ES-I3 (cell line): ENCODE data around the gene REXO2.

Experiments
- H3K36me3 ChIP-seq: 2 replicates; pipeline ENCODE4 v1.6.1; 2013; ENCODE audit warnings: mild to moderate bottlenecking, low read length, control low read depth, moderate library complexity; ENCODE audit not compliant: insufficient read depth
- H3K4me1 ChIP-seq: 2 replicates; pipeline ENCODE4 v1.6.1; 2013; ENCODE audit warnings: mild to moderate bottlenecking, control low read depth, low read length; ENCODE audit not compliant: insufficient read depth
- H3K9ac ChIP-seq: 2 replicates; pipeline ENCODE4 v1.6.1; 2013; ENCODE audit warnings: low read depth, mild to moderate bottlenecking, low read length, moderate library complexity
- H3K9me3 ChIP-seq: 2 replicates; pipeline ENCODE4 v1.6.1; 2013; ENCODE audit warnings: mild to moderate bottlenecking, low read length, moderate library complexity; ENCODE audit not compliant: control insufficient read depth, insufficient read depth

The REXO2 gene

DNA sequence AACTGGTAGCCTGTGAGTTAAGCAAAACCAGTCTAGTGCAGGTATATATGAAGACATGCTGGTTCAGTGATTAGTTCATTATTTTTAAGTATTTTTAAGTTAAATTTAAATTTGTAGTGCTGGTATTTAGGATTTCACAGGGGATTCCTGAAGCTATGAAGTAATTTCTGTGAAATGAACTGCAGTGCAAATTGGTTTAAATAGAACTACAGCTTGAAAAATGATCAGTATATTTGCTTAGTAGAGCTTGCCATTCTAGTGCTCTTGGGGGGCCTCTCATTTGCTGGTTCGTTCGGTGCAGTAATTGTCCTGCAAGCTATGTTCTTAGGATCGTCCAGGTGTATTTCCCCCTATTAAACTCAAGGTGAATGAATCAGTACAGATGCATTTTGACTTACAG is 13.1 kb downstream of the REXO2 start:
- Histone ChIP-seq H3K36me3 (peaks cover 24% of the 10 kb centered on the region), H3K9me3 (no peaks in the 10 kb centered on the region), H3K9ac (no peak overlapping the region), H3K4me1 (no peaks in the 10 kb centered on the region)

- Histone ChIP-seq H3K9me3 (no peaks in the 10 kb centered on the region), H3K4me1 (no peaks in the 10 kb centered on the region), H3K36me3 (no peaks in the 10 kb centered on the region), H3K9ac (no peak overlapping the region)
These were observed 24.7 kb downstream of the REXO2 start for GRCh38 chr11:114463999-114464398.

GRCh38 chr11:114466742-114467141 is 27.5 kb downstream of the REXO2 start:
- Histone ChIP-seq H3K9ac (no peak overlapping the region), H3K9me3 (no peaks in the 10 kb centered on the region), H3K36me3 (no peaks in the 10 kb centered on the region)

GRCh38 chr11:114472661-114473060 is 33.4 kb downstream of the REXO2 start:
- Histone ChIP-seq H3K9me3 (0 out of 2 replicates have a peak, but pooled peaks cover 3% of the 10 kb centered on the region), H3K4me1 (peaks cover 6% of the 10 kb centered on the region; the same call in 1 of the 2 replicates), H3K36me3 (no peaks in the 10 kb centered on the region), H3K9ac (no peak overlapping the region)

More at GRCh38 chr11:114466742-114467141, 27.5 kb downstream of the REXO2 start:
- no peaks in the 10 kb centered on the region for H3K4me1 ChIP-seq

- H3K9ac ChIP-seq, result peak overlapping the region; percentile 4; the same call in 1 of the 2 replicates
These were observed 38.7 kb downstream of the REXO2 start for GRCh38 chr11:114478001-114478410.

GRCh38 chr11:114478768-114479167 is 39.5 kb downstream of the REXO2 start:
- peaks cover 51% of the 10 kb centered on the region for H3K4me1 ChIP-seq
- peaks cover 8% of the 10 kb centered on the region; the same call in 1 of the 2 replicates for H3K9me3 ChIP-seq
- no peak overlapping the region for H3K9ac ChIP-seq
- no peaks in the 10 kb centered on the region for H3K36me3 ChIP-seq

More at GRCh38 chr11:114478001-114478410, 38.7 kb downstream of the REXO2 start:
- Histone ChIP-seq H3K36me3 (no peaks in the 10 kb centered on the region), H3K9me3 (peaks cover 8% of the 10 kb centered on the region; the same call in 1 of the 2 replicates), H3K4me1 (peaks cover 48% of the 10 kb centered on the region)

GRCh38 chr11:114479331-114479730 is 40.1 kb downstream of the REXO2 start:
- H3K4me1 ChIP-seq, result peaks cover 52% of the 10 kb centered on the region
- peaks cover 4% of the 10 kb centered on the region; the same call in 1 of the 2 replicates for H3K9me3 ChIP-seq
- no peaks in the 10 kb centered on the region for H3K36me3 ChIP-seq
- H3K9ac ChIP-seq, result no peak overlapping the region

GRCh38 chr11:114482114-114482513 is 42.8 kb downstream of the REXO2 start:
- Histone ChIP-seq H3K9ac (no peak overlapping the region), H3K36me3 (0 out of 2 replicates have a peak, but pooled peaks cover 4% of the 10 kb centered on the region), H3K4me1 (peaks cover 48% of the 10 kb centered on the region), H3K9me3 (peaks cover 4% of the 10 kb centered on the region; the same call in 1 of the 2 replicates)

DNA sequence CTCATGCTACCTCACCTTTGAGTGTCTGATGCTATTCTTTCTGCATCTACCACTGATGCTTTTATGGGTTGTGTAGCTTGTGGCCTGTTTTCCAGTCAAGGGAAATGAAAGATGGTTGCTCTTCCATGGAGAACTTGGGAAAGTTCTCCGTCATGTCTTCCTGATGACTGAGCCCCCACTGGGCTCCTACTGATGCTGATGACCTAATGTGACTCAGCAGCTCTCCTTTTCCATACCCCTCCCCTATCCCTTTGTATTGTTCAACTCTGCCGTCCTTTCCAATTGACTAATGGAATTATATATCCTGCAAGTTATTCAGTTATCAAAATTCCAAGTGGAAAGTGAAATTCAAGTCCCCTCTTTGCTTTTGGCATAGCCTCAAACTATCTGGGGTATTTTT is 44.7 kb downstream of the REXO2 start:
- Histone ChIP-seq H3K9me3 (peaks cover 4% of the 10 kb centered on the region; the same call in 1 of the 2 replicates), H3K9ac (no peak overlapping the region), H3K36me3 (0 out of 2 replicates have a peak, but pooled peaks cover 4% of the 10 kb centered on the region), H3K4me1 (peaks cover 46% of the 10 kb centered on the region)

DNA sequence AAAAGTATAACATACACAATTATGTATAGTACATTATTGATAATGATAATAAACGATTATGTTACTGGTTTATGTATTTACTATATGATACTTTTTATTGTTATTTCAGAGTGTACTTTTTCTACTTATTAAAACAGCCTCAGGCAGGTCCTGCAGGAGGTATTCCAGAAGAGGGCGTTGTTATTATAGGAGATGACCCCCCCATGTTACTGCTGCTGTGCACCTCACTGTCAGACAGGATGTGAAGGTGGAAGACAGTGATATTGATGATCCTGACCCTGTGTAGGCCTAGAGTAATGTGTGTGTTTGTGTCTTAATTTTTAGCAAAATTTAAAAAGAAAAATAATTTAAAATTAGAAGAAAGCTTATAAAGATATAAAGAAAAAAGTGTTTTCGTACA is 57.6 kb downstream of the REXO2 start:
- Histone ChIP-seq H3K9ac (no peak overlapping the region), H3K9me3 (no peaks in the 10 kb centered on the region), H3K36me3 (no peaks in the 10 kb centered on the region), H3K4me1 (no peaks in the 10 kb centered on the region)

GRCh38 chr11:114499756-114500155 is 60.5 kb downstream of the REXO2 start:
- Histone ChIP-seq H3K9me3 (no peaks in the 10 kb centered on the region), H3K9ac (no peak overlapping the region), H3K36me3 (no peaks in the 10 kb centered on the region), H3K4me1 (no peaks in the 10 kb centered on the region)
